Fibroblast of lung (primary cell): ENCODE results near the gene SPHK2. TPM values are rescaled to one million over a fixed set of nuclear protein-coding genes. Genes with fewer than 3 reads are reported as not detected.
"Not testable (repeated sequence)": the region's sequence is repeated elsewhere in the genome, so short reads cannot be mapped to it uniquely, and the experiment has no call there.

ENCODE experiments used
- DNase-seq, 2 donors: peaks; one replicate each; pipeline versions ENCODE4 v3.0.0 to v3.0.0-alpha.2; 2010; ENCODE audit warnings: low read depth in 2 of 2
- H2AFZ ChIP-seq: 2 replicates; pipeline ENCODE4 v1.5.1; 2012; ENCODE audit warnings: low read length, control low read depth, inconsistent platforms
- H3K27ac ChIP-seq: 2 replicates; pipeline ENCODE4 v1.5.1; 2011; ENCODE audit warnings: low read length, control low read depth; ENCODE audit not compliant: insufficient read depth
- H3K27me3 ChIP-seq: 2 replicates; pipeline ENCODE4 v1.5.1; 2011; ENCODE audit warnings: mild to moderate bottlenecking, low read length; ENCODE audit not compliant: control insufficient read depth, insufficient read depth
- H3K36me3 ChIP-seq: 2 replicates; pipeline ENCODE4 v1.5.1; 2011; ENCODE audit warnings: low read length; ENCODE audit not compliant: control insufficient read depth, insufficient read depth
- H3K4me1 ChIP-seq: 2 replicates; pipeline ENCODE4 v1.5.1; 2011; ENCODE audit warnings: low read length; ENCODE audit not compliant: control insufficient read depth, insufficient read depth; ENCODE audit errors: extremely low read depth
- H3K4me2 ChIP-seq: 2 replicates; pipeline ENCODE4 v1.5.1; 2011; ENCODE audit warnings: low read length, control low read depth; ENCODE audit not compliant: insufficient read depth; ENCODE audit errors: extremely low read depth
- H3K4me3 ChIP-seq, 4 experiments: fragments of 200-600 bp in 1 of 4; sonication (generic) in 1 of 4; replicated peaks in 1 of 4; 2 replicates each; pipeline ENCODE4 v1.5.1; 2011 to 2016; ENCODE audit warnings: low read length in 4 of 4, low read depth in 3 of 4, mild to moderate bottlenecking in 3 of 4, control low read depth in 2 of 4, inconsistent platforms in 1 of 4, mixed read lengths in 1 of 4; ENCODE audit not compliant: insufficient read depth in 1 of 4; ENCODE audit errors: control extremely low read depth in 1 of 4
- H3K79me2 ChIP-seq: 2 replicates; pipeline ENCODE4 v1.5.1; 2012; ENCODE audit warnings: mild to moderate bottlenecking, low read length, inconsistent platforms; ENCODE audit not compliant: control insufficient read depth, insufficient read depth
- H3K9ac ChIP-seq: 2 replicates; pipeline ENCODE4 v1.5.1; 2011; ENCODE audit warnings: mild to moderate bottlenecking, low read length, control low read depth; ENCODE audit not compliant: insufficient read depth
- H3K9me3 ChIP-seq: 2 replicates; pipeline ENCODE4 v1.5.1; 2012; ENCODE audit warnings: low read depth, low read length; ENCODE audit not compliant: control insufficient read depth, insufficient read depth
- H4K20me1 ChIP-seq: 2 replicates; pipeline ENCODE4 v1.5.1; 2011; ENCODE audit warnings: low read length; ENCODE audit not compliant: control insufficient read depth, insufficient read depth; ENCODE audit errors: extremely low read depth
- EZH2 ChIP-seq: IDR thresholded peaks from 2 replicates; pipeline ENCODE4 v1.5.1; 2012; ENCODE audit warnings: low read length, control low read depth, mild to moderate bottlenecking; ENCODE audit errors: missing control alignments
- polyA plus RNA-seq, 2 donors: library from polyadenylated mRNA; depleted of rRNA in 1 of 2; stranded (reverse) in 1 of 2; unstranded in 1 of 2; fragments of >200 nt; gene quantifications; 2 replicates each; pipeline ENCODE4 v1.2.1, GENCODE V29; 2011 to 2012; ENCODE audit warnings: missing spikeins in 1 of 2
- total RNA-seq: library from RNA; depleted of rRNA; stranded (reverse); fragments of >200 nt; gene quantifications from 2 replicates; pipeline ENCODE4 v1.2.1, GENCODE V29; 2014
- TF ChIP-seq, protein P1 (sequence below), 2 donors: IDR thresholded peaks in 1 of 2; conservative IDR thresholded peaks in 1 of 2; 1 replicate in 1 of 2; 2 replicates in 1 of 2; pipeline ENCODE4 v1.5.1; 2011 to 2012; ENCODE audit warnings: low read length in 2 of 2, control low read depth in 1 of 2, inconsistent platforms in 1 of 2, low read depth in 1 of 2, mild to moderate bottlenecking in 1 of 2

The SPHK2 gene
- total and polyA plus RNA-seq, 2 donors (not counting 1 experiment from before 2014, with no cell fraction given), result 3.4 to 9.6 TPM

DNA sequence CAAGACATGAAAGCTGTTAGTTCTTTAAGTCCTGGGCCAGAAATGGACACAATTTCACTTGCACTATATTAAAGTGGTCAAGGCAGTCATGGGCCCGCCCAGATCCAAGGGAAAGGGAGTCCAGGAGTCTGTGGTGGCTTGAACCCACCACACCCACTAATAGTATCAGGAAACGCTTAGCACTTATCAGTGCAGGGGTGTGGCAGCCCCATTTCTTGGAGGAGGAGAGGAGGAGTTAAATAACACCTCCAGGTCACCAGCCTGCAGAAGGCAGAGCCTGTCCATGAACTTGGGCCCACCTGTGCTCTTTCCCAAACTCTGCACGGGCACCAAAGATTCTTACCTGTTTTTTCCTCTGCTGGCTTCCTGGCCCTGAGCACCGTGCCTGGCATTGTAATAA is 58.9 kb downstream of the SPHK2 start:
- no peak for DNase-seq
- Histone ChIP-seq H3K9me3 (no peaks in the 10 kb centered on the region), H3K4me1 (no peaks in the 10 kb centered on the region), H3K27me3 (no peaks in the 10 kb centered on the region), H3K4me2 (no peak overlapping the region), H3K4me3 (no peak overlapping the region), H3K27ac (no peak overlapping the region), H3K79me2 (no peaks in the 10 kb centered on the region), H3K36me3 (no peaks in the 10 kb centered on the region), H2AFZ (no peak overlapping the region), H3K9ac (no peak overlapping the region), H4K20me1 (no peaks in the 10 kb centered on the region)
- TF ChIP-seq EZH2, result no peak
- TF ChIP-seq, protein P1, sequence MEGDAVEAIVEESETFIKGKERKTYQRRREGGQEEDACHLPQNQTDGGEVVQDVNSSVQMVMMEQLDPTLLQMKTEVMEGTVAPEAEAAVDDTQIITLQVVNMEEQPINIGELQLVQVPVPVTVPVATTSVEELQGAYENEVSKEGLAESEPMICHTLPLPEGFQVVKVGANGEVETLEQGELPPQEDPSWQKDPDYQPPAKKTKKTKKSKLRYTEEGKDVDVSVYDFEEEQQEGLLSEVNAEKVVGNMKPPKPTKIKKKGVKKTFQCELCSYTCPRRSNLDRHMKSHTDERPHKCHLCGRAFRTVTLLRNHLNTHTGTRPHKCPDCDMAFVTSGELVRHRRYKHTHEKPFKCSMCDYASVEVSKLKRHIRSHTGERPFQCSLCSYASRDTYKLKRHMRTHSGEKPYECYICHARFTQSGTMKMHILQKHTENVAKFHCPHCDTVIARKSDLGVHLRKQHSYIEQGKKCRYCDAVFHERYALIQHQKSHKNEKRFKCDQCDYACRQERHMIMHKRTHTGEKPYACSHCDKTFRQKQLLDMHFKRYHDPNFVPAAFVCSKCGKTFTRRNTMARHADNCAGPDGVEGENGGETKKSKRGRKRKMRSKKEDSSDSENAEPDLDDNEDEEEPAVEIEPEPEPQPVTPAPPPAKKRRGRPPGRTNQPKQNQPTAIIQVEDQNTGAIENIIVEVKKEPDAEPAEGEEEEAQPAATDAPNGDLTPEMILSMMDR (conservative IDR thresholded peaks at IDR 0.05 in 1 of 2, IDR thresholded peaks at IDR 0.05 in 1 of 2; ENCODE audit: low read depth in 1 of 2, low read length in 2 of 2), result no peak

DNA sequence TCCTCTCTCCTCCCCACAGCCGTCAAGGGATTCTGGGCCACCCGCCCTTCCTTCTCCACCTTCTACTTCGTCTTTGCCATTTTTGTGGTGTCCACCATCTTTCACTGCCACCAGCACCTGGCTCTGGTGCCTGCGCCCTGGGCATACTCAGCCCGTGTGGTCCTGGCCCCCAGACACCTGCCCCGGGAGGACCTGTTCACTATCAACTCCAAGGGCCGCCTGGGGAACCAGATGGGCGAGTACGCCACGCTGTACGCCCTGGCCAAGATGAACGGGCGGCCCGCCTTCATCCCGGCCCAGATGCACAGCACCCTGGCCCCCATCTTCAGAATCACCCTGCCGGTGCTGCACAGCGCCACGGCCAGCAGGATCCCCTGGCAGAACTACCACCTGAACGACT is 60.7 kb downstream of the SPHK2 start:
- not testable (repeated sequence) for H3K27me3 ChIP-seq

More for the DNA sequence above, 60.7 kb downstream of the SPHK2 start:
- not testable (repeated sequence) for H3K4me1 ChIP-seq, H3K9ac ChIP-seq, H3K36me3 ChIP-seq, H2AFZ ChIP-seq, H3K79me2 ChIP-seq, H3K27ac ChIP-seq, H3K9me3 ChIP-seq, H3K4me3 ChIP-seq, H4K20me1 ChIP-seq, DNase-seq, H3K4me2 ChIP-seq

Other genes with a start within 250 kb of the SPHK2 start
- 42.4 and 59.0 TPM in 2 replicates for gene KDELR1, start 228.0 kb upstream of the SPHK2 start, total RNA-seq
- 145 TPM in 2 replicates for gene KDELR1, start 228.0 kb upstream of the SPHK2 start, polyA plus RNA-seq
- under 0.01 TPM in 2 replicates for gene GRIN2D, start 225.8 kb upstream of the SPHK2 start, total RNA-seq
- 0.08 and 0.09 TPM in 2 replicates for gene GRIN2D, start 225.8 kb upstream of the SPHK2 start, polyA plus RNA-seq
- 9.1 and 12.1 TPM in 2 replicates for gene GRWD1, start 173.5 kb upstream of the SPHK2 start, total RNA-seq
- 14.7 and 21.9 TPM in 2 replicates for gene GRWD1, start 173.5 kb upstream of the SPHK2 start, polyA plus RNA-seq
- 0.26 and 0.50 TPM in 2 replicates for gene KCNJ14, start 163.9 kb upstream of the SPHK2 start, total RNA-seq
- gene KCNJ14, start 163.9 kb upstream of the SPHK2 start, polyA plus RNA-seq, result 0.15 and 0.18 TPM in 2 replicates
- gene CYTH2, start 150.1 kb upstream of the SPHK2 start, total RNA-seq, result 25.8 and 27.2 TPM in 2 replicates
- gene CYTH2, start 150.1 kb upstream of the SPHK2 start, polyA plus RNA-seq, result 18.6 and 26.6 TPM in 2 replicates
- under 0.01 and 0.17 TPM in 2 replicates for gene LMTK3, start 107.7 kb upstream of the SPHK2 start, total RNA-seq
- 0.01 TPM in 1 of 2 replicates, not detected in the other for gene LMTK3, start 107.7 kb upstream of the SPHK2 start, polyA plus RNA-seq
- 0.33 TPM in 1 of 2 replicates, not detected in the other for gene SULT2B1, start 67.3 kb upstream of the SPHK2 start, total RNA-seq
- gene SULT2B1, start 67.3 kb upstream of the SPHK2 start, polyA plus RNA-seq, result 0.10 TPM in 1 of 2 replicates, not detected in the other
- gene SPACA4, start 12.8 kb upstream of the SPHK2 start, total RNA-seq, result not detected in 2 replicates
- not detected in 2 replicates for gene SPACA4, start 12.8 kb upstream of the SPHK2 start, polyA plus RNA-seq
- 0.50 and 1.0 TPM in 2 replicates for gene FAM83E, start 4.4 kb upstream of the SPHK2 start, total RNA-seq
- not detected in 2 replicates for gene FAM83E, start 4.4 kb upstream of the SPHK2 start, polyA plus RNA-seq
- gene RPL18, start 328 bp upstream of the SPHK2 start, total RNA-seq, result 2,017 and 2,054 TPM in 2 replicates
- gene RPL18, start 328 bp upstream of the SPHK2 start, polyA plus RNA-seq, result 1,166 and 1,578 TPM in 2 replicates
- 17.2 and 23.6 TPM in 2 replicates for gene DBP, start 17.9 kb downstream of the SPHK2 start, total RNA-seq
- gene DBP, start 17.9 kb downstream of the SPHK2 start, polyA plus RNA-seq, result 3.2 and 4.8 TPM in 2 replicates
- 2.3 and 4.1 TPM in 2 replicates for gene CA11, start 26.7 kb downstream of the SPHK2 start, total RNA-seq
- gene CA11, start 26.7 kb downstream of the SPHK2 start, polyA plus RNA-seq, result 1.5 and 1.7 TPM in 2 replicates
- under 0.01 and 0.51 TPM in 2 replicates for gene NTN5, start 53.5 kb downstream of the SPHK2 start, total RNA-seq
- gene NTN5, start 53.5 kb downstream of the SPHK2 start, polyA plus RNA-seq, result 0.03 and 0.10 TPM in 2 replicates
- under 0.01 TPM in 1 of 2 replicates, not detected in the other for gene FUT2, start 76.5 kb downstream of the SPHK2 start, total RNA-seq
- not detected in 2 replicates for gene FUT2, start 76.5 kb downstream of the SPHK2 start, polyA plus RNA-seq
- gene MAMSTR, start 100.2 kb downstream of the SPHK2 start, total RNA-seq, result 0.51 and 0.99 TPM in 2 replicates
- 0.84 and 1.8 TPM in 2 replicates for gene MAMSTR, start 100.2 kb downstream of the SPHK2 start, polyA plus RNA-seq
- 0.99 and 1.5 TPM in 2 replicates for gene RASIP1, start 121.1 kb downstream of the SPHK2 start, total RNA-seq
- gene RASIP1, start 121.1 kb downstream of the SPHK2 start, polyA plus RNA-seq, result 1.2 and 1.6 TPM in 2 replicates
- gene IZUMO1, start 127.4 kb downstream of the SPHK2 start, total RNA-seq, result not detected in 2 replicates
- gene IZUMO1, start 127.4 kb downstream of the SPHK2 start, polyA plus RNA-seq, result not detected in 2 replicates
- gene FUT1, start 133.1 kb downstream of the SPHK2 start, total RNA-seq, result under 0.01 and 0.17 TPM in 2 replicates
- 0.02 and 0.06 TPM in 2 replicates for gene FUT1, start 133.1 kb downstream of the SPHK2 start, polyA plus RNA-seq
- not detected in 2 replicates for gene FGF21, start 136.0 kb downstream of the SPHK2 start, total RNA-seq
- gene FGF21, start 136.0 kb downstream of the SPHK2 start, polyA plus RNA-seq, result not detected in 2 replicates
- 22.1 and 33.9 TPM in 2 replicates for gene BCAT2, start 191.5 kb downstream of the SPHK2 start, total RNA-seq
- 22.8 and 23.2 TPM in 2 replicates for gene BCAT2, start 191.5 kb downstream of the SPHK2 start, polyA plus RNA-seq
- gene HSD17B14, start 217.0 kb downstream of the SPHK2 start, total RNA-seq, result 7.7 and 11.1 TPM in 2 replicates
- 2.7 and 4.5 TPM in 2 replicates for gene HSD17B14, start 217.0 kb downstream of the SPHK2 start, polyA plus RNA-seq
- gene PLEKHA4, start 249.1 kb downstream of the SPHK2 start, total RNA-seq, result 18.7 and 20.0 TPM in 2 replicates
- gene PLEKHA4, start 249.1 kb downstream of the SPHK2 start, polyA plus RNA-seq, result 6.6 and 11.1 TPM in 2 replicates